Thymus (tissue), 11 donors: ENCODE measurements around the gene RASGRP1. TPM values are rescaled to one million over a fixed set of nuclear protein-coding genes. Genes with fewer than 3 reads are reported as not detected.

Experiments used
- DNase-seq, 9 donors: peaks; one replicate each; pipeline ENCODE4 v3.0.0-alpha.2; 2013; ENCODE audit warnings: low spot score in 9 of 9, low read depth in 6 of 9, missing footprints in 1 of 9
- H3K27ac ChIP-seq, 2 donors: one replicate each; pipeline ENCODE4 v1.5.1; 2013; ENCODE audit warnings: control low read depth in 1 of 2, low read depth in 1 of 2, low read length in 1 of 2, mild to moderate bottlenecking in 1 of 2, moderate library complexity in 1 of 2
- H3K27me3 ChIP-seq, 2 donors: one replicate each; pipeline ENCODE4 v1.5.1; 2013; ENCODE audit warnings: low read length in 1 of 2; ENCODE audit not compliant: control insufficient read depth in 2 of 2, insufficient read depth in 1 of 2
- H3K36me3 ChIP-seq, 2 donors: one replicate each; pipeline ENCODE4 v1.5.1; 2013; ENCODE audit warnings: low read length in 1 of 2, mild to moderate bottlenecking in 1 of 2, moderate library complexity in 1 of 2; ENCODE audit not compliant: control insufficient read depth in 2 of 2, insufficient read depth in 2 of 2
- H3K4me1 ChIP-seq, 2 donors: one replicate each; pipeline ENCODE4 v1.5.1; 2013; ENCODE audit warnings: low read length in 2 of 2; ENCODE audit not compliant: control insufficient read depth in 2 of 2, insufficient read depth in 2 of 2
- H3K4me3 ChIP-seq, 2 donors: one replicate each; pipeline ENCODE4 v1.5.1; 2013; ENCODE audit warnings: low read length in 2 of 2, control low read depth in 1 of 2, mild to moderate bottlenecking in 1 of 2
- H3K9me3 ChIP-seq, 2 donors: one replicate each; pipeline ENCODE4 v1.5.1; 2013; ENCODE audit warnings: low read length in 1 of 2, mild to moderate bottlenecking in 1 of 2; ENCODE audit not compliant: control insufficient read depth in 2 of 2, insufficient read depth in 1 of 2
- WGBS: extraction: QIAGEN DNeasy Blood & Tissue Kit; methylation state at CpG from one replicate; pipeline ENCODE4 v1.1.7; 2013; 5-methylcytosine and 5-hydroxymethylcytosine counted together
- polyA plus RNA-seq: library from polyadenylated mRNA; stranded (reverse); fragments of 200-250 nt; gene quantifications from one replicate; pipeline ENCODE4 v1.2.3, GENCODE V29; 2013
- total RNA-seq: library from RNA; stranded (reverse); fragments of 120-200 nt; gene quantifications from one replicate; pipeline ENCODE4 v1.2.4, GENCODE V29; 2013
- donor health status: healthy.

RASGRP1 gene
- total and polyA plus RNA-seq, 2 donors: 12.3 to 53.3 TPM

GRCh38 chr15:38526158-38526557 lies 38.5 kb downstream of the RASGRP1 start:
- no peaks in the 10 kb centered on the region for H3K27me3 ChIP-seq
- H3K4me1 ChIP-seq: no peaks in the 10 kb centered on the region
- no peak overlapping the region for H3K4me3 ChIP-seq
- H3K27ac ChIP-seq: no peak overlapping the region
- H3K9me3 ChIP-seq: no peaks in the 10 kb centered on the region
- 100% methylated on average over 2 of the region's 2 CpGs for WGBS
- DNase-seq: no peak
- H3K36me3 ChIP-seq: peaks cover 36 to 41% of the 10 kb centered on the region in 2 donors

- H3K36me3 ChIP-seq: peaks cover 35 to 36% of the 10 kb centered on the region in 2 donors
- H3K27me3 ChIP-seq: no peaks in the 10 kb centered on the region
- H3K27ac ChIP-seq: no peak overlapping the region
- no peaks in the 10 kb centered on the region for H3K9me3 ChIP-seq
- no peak overlapping the region for H3K4me3 ChIP-seq
- no peaks in the 10 kb centered on the region for H3K4me1 ChIP-seq
- 93% methylated on average over 6 of the region's 6 CpGs for WGBS
- DNase-seq: no peak
Observed at GRCh38 chr15:38525489-38525888, 39.1 kb downstream of the RASGRP1 start.

- no peak overlapping the region for H3K4me3 ChIP-seq
- peaks cover 37 to 41% of the 10 kb centered on the region in 2 donors for H3K36me3 ChIP-seq
- no peaks in the 10 kb centered on the region for H3K9me3 ChIP-seq
- H3K27me3 ChIP-seq: no peaks in the 10 kb centered on the region
- H3K4me1 ChIP-seq: no peaks in the 10 kb centered on the region
- WGBS: 96% methylated on average over 5 of the region's 5 CpGs
- no peak overlapping the region for H3K27ac ChIP-seq
- no peak for DNase-seq
Observed at GRCh38 chr15:38524156-38524555, 40.5 kb downstream of the RASGRP1 start.

GRCh38 chr15:38522922-38523321 lies 41.7 kb downstream of the RASGRP1 start:
- Histone ChIP-seq H3K27me3 (no peaks in the 10 kb centered on the region), H3K4me3 (no peak overlapping the region), H3K9me3 (no peaks in the 10 kb centered on the region), H3K27ac (no peak overlapping the region), H3K36me3 (peaks cover 45 to 47% of the 10 kb centered on the region in 2 donors), H3K4me1 (no peaks in the 10 kb centered on the region)
- DNase-seq: no peak
- WGBS: 97% methylated on average over 4 of the region's 4 CpGs

GRCh38 chr15:38521316-38521715 lies 43.3 kb downstream of the RASGRP1 start:
- Histone ChIP-seq H3K36me3 (peaks cover 49 to 54% of the 10 kb centered on the region in 2 donors), H3K4me1 (no peaks in the 10 kb centered on the region), H3K27ac (no peak overlapping the region), H3K9me3 (no peaks in the 10 kb centered on the region), H3K4me3 (no peak overlapping the region), H3K27me3 (no peaks in the 10 kb centered on the region)
- 91% methylated on average over 5 of the region's 5 CpGs for WGBS
- DNase-seq: no peak

GRCh38 chr15:38520035-38520434 lies 44.6 kb downstream of the RASGRP1 start:
- DNase-seq: no peak
- WGBS: 95% methylated on average over 3 of the region's 3 CpGs
- no peaks in the 10 kb centered on the region for H3K4me1 ChIP-seq
- peaks cover 51 to 57% of the 10 kb centered on the region in 2 donors for H3K36me3 ChIP-seq
- H3K4me3 ChIP-seq: no peak overlapping the region
- no peak overlapping the region for H3K27ac ChIP-seq
- no peaks in the 10 kb centered on the region for H3K9me3 ChIP-seq
- no peaks in the 10 kb centered on the region for H3K27me3 ChIP-seq

GRCh38 chr15:38518084-38518483 lies 46.5 kb downstream of the RASGRP1 start:
- 98% methylated on average over 4 of the region's 4 CpGs for WGBS
- H3K27ac ChIP-seq: no peak overlapping the region
- H3K27me3 ChIP-seq: no peaks in the 10 kb centered on the region
- no peak overlapping the region for H3K4me3 ChIP-seq
- H3K4me1 ChIP-seq: no peaks in the 10 kb centered on the region
- no peaks in the 10 kb centered on the region for H3K9me3 ChIP-seq
- H3K36me3 ChIP-seq: peaks cover 47 to 63% of the 10 kb centered on the region in 2 donors
- no peak for DNase-seq

GRCh38 chr15:38517312-38517975 lies 47.2 kb downstream of the RASGRP1 start:
- H3K4me1 ChIP-seq: no peaks in the 10 kb centered on the region

GRCh38 chr15:38516626-38517025 lies 48.0 kb downstream of the RASGRP1 start:
- no peak for DNase-seq
- Histone ChIP-seq H3K4me1 (no peaks in the 10 kb centered on the region), H3K27ac (no peak overlapping the region), H3K4me3 (no peak overlapping the region), H3K27me3 (no peaks in the 10 kb centered on the region), H3K36me3 (peaks cover 55 to 72% of the 10 kb centered on the region in 2 donors), H3K9me3 (no peaks in the 10 kb centered on the region)
- 96% methylated on average over 5 of the region's 5 CpGs for WGBS

More at GRCh38 chr15:38517312-38517975, 47.2 kb downstream of the RASGRP1 start:
- peaks cover 49 to 64% of the 10 kb centered on the region in 2 donors for H3K36me3 ChIP-seq
- no peaks in the 10 kb centered on the region for H3K27me3 ChIP-seq
- no peak overlapping the region for H3K4me3 ChIP-seq
- H3K9me3 ChIP-seq: no peaks in the 10 kb centered on the region
- 98% methylated on average over 2 of the region's 2 CpGs for WGBS
- no peak overlapping the region for H3K27ac ChIP-seq
- no peak for DNase-seq
